Urothelium cell line (cell line): ENCODE data around the gene USP43.

Source experiments
- DNase-seq: peaks from one replicate; pipeline ENCODE4 v3.0.0; 2011; ENCODE audit warnings: low spot score, mixed read lengths
- FAIRE-seq: peaks from 2 replicates; lab custom pipeline; 2011; peaks lifted over from hg19 to GRCh38; lab: Jason Lieb, UNC

USP43 gene

GRCh38 chr17:9776911-9777310 is 131.6 kb downstream of the USP43 start:
- DNase-seq (no peak), FAIRE-seq (no peak)
